Stimulated activated CD4-positive, alpha-beta T cell treated with anti-CD3 and anti-CD28 coated beads, Interleukin-1b, Interleukin-23, amount 100 ng/mL, for 1 hour (primary cell): ENCODE measurements around the gene GMPR2.

Experiments used
- DNase-seq, 2 donors: peaks; one replicate each; pipeline ENCODE4 v3.0.0-alpha.2; 2020; ENCODE audit warnings: low read depth in 2 of 2

Gene GMPR2

DNA sequence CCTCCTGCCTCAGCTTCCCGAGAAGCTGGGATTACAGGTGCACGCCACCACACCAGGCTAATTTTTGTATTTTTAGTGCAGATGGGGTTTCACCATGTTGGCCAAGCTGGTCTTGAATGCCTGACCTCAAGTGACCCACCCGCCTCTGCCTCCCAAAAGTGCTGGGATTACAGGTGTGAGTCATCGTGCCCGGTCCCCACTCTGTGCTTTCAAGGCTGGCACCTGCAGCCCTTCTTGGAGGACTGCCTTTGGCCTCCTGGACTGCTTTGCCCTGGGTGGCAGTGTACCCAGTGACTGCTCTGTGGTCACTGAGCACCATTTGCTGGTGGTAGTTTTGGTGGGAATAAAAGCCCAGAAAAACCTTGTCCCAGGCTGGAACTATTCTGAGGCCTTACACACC lies 54.3 kb downstream of the GMPR2 start:
- no peak for DNase-seq
